HG02571 (cell line): Measurements from ENCODE around the gene BABAM2.

Experiments used
- ATAC-seq: cut with Tn5 transposase; IDR thresholded peaks from one replicate; pipeline ENCODE4 v1.9.1; 2021; ENCODE audit warnings: mild to moderate bottlenecking, moderate library complexity; ENCODE audit not compliant: unreplicated experiment

Gene BABAM2

DNA sequence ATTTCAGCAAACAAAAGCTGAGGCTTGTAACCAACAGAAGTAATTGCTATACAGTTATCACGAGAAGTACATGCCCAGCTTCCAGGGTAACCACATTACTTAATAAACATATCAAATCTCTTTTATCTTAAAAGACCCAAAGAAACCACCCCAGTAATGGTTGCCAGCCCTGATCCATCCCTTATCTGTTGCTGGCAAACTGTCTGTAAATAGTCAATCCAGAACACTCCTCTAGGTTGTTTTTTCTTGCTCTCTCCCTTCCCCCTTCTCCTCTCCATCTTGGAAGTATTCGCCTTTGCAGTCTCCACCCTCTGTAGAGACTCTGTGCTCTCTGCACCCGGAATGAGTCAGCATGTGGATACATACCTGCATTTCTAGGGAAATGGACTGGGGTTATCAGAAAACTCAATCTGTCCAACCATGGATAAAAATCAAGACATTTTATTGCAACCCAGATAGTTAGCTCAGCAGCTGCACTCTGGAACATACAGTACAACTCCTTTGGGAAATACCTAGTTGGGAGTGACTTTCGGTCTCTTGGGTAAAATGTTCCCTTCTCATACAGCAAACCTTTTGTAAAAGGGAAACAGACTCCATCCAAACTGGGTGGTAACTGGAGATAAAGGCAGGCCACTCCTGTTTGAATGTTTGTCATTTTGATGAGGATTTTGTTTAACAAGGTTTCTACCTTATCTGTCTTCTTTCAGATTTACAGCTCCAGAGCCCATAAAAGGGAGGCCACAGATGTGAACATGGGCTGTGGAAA is 378.7 kb downstream of the BABAM2 start:
- no peak for ATAC-seq

DNA sequence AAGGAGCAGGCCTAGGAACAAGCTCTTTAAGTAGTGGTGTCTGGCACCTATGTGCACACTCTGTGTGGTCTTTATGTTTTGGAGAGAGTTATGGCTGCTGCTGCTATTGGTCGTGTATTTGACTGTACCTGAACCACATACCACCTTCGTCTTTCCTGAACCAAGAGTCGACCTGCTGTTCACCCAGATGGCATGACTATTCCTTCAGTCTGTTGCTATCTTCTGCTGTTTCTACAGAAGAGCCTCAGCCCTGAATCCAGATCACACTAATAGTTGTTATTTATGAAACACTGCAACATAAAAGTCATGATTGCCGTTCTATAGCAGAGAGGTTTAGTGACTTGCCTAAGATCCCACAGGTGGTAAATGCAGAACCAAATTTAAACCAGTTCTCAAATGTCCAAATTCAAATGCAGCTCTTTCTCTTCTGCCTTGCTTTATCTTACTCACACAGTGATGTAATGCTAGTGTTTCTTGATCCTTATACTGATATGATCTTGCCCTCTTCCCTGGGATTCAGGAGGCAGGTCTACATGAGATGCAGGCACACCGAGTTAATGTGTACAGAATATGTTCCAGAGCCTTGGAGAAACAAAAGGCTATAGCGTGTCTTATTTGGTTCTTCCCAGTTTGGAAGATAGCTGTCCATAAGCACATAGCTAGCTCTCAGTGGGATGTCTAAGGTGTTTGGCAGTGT is 380.1 kb downstream of the BABAM2 start:
- no peak for ATAC-seq

DNA sequence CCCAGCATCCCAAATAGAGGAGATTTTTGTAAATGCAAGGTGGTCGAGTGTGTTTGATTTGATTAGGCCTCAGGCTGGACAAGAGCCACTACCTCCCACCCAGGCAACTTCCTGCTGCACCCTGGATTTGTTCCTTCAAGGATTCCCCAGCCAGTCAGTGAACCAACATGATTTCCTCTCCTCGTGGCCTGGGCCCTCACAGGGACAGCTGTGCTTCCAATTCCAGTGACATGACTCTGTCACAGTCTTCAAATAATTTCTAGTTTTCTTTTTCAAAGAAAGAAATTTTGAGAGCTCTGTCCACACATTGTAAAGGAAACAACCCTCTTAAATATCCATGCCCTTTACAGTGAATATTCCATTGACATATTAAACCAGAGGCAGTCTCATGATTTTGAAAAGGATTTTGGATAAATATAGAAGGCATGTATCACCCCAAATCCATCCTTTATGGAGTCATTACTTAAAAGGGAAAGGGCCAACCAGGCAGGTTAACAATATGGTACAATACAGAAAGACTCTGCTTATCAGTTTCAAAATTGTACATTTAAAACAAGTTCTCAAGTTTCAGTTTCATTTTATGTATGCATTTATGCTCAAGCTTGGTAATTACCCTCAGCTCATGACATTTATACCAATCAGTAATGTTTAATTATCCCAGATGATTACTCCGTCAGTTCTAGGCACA is 380.8 kb downstream of the BABAM2 start:
- ATAC-seq: no peak

DNA sequence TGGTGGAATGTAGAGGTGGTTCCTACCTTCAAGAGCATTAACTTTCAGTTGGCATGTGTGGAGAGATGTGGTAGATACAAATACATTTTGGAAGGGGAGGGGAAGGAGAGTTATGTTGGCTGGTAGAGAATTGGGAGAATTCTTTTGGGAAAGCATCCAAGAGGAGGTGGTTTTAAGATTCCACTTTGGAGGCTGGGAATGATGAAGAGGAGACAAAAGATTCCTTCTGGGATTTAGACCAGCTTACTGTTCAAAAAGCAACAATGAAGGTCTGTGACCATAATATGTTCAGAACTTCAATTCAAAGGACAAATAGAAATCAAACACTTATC is 381.4 kb downstream of the BABAM2 start:
- ATAC-seq: no peak

DNA sequence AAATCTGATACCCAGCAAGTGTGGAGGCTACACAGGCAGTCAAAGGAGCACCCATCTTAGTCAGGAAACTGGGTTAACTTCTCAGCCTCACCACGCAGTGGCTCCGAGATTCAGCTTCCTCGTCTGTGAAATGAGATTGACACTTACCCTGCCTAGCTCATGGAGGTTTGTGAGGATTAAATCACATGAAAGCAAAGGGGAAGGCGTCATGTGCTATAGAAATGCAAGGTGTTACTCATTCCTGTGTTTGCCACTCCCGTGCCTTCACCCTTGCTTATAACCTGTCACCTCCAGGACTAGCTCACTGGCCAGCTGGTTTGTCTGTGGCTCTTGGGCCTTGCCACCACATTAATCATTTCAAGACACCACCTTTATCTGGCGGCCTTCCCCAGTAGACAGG is 383.2 kb downstream of the BABAM2 start:
- ATAC-seq: no peak

DNA sequence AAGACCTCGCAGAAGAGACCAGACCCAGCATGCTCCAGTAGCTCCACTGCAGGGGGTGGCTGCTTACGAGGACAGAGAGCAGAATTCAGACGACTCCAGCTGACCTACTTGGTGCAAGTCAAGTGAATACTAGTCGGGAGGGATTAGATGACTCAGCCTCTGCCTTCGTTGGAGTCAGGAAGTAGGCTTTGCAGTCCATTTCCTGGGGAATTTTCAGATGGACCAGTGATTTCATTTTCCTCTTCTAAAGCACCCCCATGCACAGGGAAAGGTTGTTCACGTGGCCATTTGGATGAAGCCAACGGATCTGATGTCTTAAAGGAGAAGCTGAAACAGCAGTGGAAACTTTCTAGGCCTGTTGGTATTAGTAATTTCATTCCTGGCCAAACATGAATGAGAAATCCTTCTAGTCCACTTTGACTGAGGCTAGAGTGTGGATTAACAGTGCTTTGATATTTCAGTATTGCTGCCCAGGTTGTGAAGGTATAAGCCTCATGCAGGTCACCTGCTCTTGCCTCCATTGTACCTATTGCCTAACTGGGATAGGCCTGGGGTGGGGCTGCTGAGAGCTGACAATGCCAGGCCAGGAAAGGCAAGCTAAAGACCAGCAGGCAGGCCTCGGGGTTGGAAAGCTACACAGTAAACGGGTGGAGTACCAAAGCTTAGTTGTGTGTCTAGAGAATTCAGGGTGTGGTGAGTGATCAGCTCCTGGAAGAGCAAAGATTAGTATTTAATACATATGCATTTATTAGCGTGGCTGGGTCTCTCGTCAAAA is 384.6 kb downstream of the BABAM2 start:
- ATAC-seq: no peak

DNA sequence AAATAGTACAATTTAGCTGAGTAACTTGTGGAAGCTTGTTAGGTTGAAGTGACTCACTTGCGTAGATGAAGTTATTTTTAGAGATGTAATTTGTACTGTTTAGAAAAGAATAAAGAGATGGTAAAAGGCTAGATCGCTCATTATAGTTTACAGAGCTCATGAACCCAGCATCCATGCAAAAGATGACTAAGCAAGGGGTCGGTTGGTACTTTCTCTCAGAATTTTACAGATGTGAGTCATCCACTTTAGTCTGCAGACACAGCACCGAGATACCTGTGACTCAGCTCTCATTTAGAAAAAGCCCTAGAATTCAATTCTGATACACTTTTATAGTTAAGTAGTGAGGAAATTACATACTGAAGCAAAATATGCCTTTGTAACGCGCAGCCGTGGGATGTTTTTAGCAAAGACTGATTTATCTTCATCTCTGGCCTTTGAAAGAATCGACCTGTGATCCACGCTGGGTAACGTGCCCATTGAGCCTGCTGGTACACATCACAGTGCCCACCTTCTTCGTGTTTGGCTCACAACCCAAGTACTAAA is 385.6 kb downstream of the BABAM2 start:
- no peak for ATAC-seq

DNA sequence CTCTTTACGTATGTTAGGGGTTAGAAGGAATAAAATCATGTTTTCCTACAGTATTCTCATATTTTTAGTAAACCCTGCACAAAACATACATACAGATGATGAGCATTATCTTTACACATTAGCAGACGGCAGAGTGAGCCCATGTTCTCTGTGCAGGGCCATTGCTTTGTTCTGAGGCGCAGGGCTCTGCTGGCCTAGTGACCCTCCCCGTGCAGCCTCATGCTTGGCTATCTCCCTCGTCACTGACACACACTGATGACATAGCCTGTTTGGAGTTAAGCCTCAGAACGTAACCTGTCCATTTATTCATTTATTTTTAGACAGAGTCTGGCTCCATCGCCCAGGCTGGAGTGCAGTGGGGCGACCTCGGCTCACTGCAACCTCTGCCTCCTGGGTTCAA is 386.3 kb downstream of the BABAM2 start:
- no peak for ATAC-seq

DNA sequence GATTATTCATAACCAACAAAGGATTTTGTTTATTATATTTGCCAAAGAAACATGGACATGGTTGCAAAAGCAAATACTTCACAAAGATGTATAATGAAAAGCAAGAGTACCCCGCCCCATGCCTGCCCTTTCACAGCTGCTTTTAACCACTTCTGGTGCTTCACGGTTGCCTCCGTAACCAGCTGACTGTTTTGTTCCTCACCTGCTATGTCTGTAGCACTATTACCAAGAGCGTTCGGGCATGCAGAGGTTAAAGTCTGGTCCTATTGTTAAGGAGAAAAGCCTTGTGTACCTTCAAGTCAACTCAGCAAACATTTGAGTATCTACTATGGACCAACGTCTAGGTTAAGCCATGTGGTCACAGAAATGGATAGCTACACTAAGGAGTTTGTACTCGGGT is 386.9 kb downstream of the BABAM2 start:
- no peak for ATAC-seq

GRCh38 chr2:28279371-28279770 is 388.8 kb downstream of the BABAM2 start:
- ATAC-seq: no peak

DNA sequence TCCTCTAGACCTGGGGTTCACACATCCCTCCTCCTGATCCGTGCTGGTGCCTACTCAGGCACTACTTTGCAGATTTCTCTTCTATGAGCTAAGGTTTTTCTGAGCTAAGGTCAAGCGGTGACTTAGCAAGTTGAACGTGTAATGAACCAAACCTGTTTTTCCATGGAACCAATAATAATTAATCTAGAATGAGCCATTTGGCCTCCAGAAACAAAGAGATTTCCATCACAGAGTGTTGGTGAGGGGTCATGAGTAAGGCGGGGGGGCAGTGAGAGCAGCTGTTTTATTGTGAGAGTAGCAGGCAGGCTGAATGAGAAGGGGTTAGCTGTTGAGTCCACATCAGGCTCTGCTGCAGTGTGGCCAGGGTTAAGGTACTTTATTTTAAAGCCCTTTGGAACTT is 390.1 kb downstream of the BABAM2 start:
- ATAC-seq: no peak

DNA sequence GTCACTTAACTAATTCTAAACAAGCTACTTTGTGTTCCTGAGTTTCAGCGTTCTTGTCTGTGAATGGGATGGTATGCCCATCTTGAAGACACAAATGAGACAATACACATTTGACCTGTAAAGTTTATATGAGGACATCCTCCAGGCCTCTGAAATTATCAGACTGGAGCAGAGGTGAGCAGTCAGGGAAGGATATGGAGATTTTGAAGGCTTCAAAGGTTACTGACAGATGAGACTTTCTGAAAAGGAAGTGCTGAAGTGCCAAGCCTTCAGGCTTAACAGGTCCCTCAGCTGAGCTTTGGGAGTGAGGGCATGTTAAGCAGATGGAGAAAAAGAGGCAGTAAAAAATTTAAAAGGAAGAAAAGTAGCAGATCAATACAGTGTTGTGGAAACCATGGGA is 391.2 kb downstream of the BABAM2 start:
- ATAC-seq: no peak

DNA sequence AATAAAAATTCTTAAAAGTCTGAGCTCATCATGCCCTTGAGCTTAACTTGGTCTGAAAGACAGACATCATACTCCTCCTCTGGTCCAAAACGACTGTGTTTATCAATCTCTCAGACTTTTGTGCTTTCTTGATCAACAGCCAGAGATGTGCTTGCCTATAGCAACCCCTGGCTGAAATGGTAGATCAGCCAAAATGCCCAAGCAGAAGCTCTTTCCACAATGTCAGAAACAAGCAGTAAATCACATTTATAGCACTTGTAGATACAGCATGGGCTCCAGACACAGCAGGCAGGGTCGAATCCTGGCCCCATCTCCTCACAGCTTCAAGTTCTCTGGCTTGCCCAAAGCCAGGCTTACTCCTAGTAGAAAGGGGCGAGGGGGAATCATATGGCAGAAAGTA is 391.7 kb downstream of the BABAM2 start:
- no peak for ATAC-seq

- no peak for ATAC-seq
These were observed 392.5 kb downstream of the BABAM2 start for GRCh38 chr2:28282861-28283646.

DNA sequence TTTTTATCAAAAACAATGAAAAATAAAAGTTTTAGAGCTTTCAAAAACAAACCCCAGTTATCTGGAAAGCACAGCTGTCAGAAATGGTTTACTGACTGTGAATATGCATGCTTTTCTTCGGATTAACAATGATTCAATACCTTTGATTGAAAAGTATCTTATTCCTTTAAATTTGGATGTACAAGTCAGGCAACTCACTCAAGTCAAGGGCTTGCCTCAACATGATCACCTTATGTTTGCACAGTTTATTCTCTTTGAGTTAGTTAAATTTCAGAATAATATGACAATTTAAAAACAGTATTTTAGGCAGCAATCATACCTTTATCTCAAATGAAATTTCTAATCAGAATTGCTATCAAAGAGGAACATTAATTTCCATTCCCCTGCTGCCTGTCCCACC is 393.3 kb downstream of the BABAM2 start:
- no peak for ATAC-seq

- no peak for ATAC-seq
These were observed 396.1 kb downstream of the BABAM2 start for GRCh38 chr2:28286678-28287077.

GRCh38 chr2:28287256-28287915 is 396.9 kb downstream of the BABAM2 start:
- no peak for ATAC-seq

- no peak for ATAC-seq
These were observed 398.1 kb downstream of the BABAM2 start for GRCh38 chr2:28288620-28289019.

GRCh38 chr2:28291811-28292440 is 401.4 kb downstream of the BABAM2 start:
- no peak for ATAC-seq
